Activated naive CD4-positive, alpha-beta T cell treated with anti-CD3 and anti-CD28 coated beads for 36 hours (primary cell): ENCODE measurements around the gene GARNL3. TPM values are rescaled to one million over a fixed set of nuclear protein-coding genes. Genes with fewer than 3 reads are reported as not detected.

Source experiments
- CTCF ChIA-PET: fragments of 350-600 bp; sonication (Branson Sonifier 250); formaldehyde crosslinking; loops from one replicate; lab custom pipeline; 2021; ENCODE audit warnings: antibody characterized with exemption; lab: Charles Lee
- DNase-seq: peaks from one replicate; pipeline ENCODE4 v3.0.0-alpha.2; 2020
- H3K27ac Mint-ChIP-seq: one replicate; pipeline ENCODE4 v1.8.0; 2021; ENCODE audit warnings: mild to moderate bottlenecking, mixed read lengths
- H3K27me3 Mint-ChIP-seq: one replicate; pipeline ENCODE4 v1.8.0; 2021; ENCODE audit warnings: low read depth, mixed read lengths
- H3K36me3 Mint-ChIP-seq: one replicate; pipeline ENCODE4 v1.8.0; 2021; ENCODE audit warnings: low read depth, mixed read lengths
- H3K4me1 Mint-ChIP-seq: one replicate; pipeline ENCODE4 v1.8.0; 2021; ENCODE audit warnings: low read depth, mixed read lengths
- H3K4me3 Mint-ChIP-seq: one replicate; pipeline ENCODE4 v1.8.0; 2021; ENCODE audit warnings: mild to moderate bottlenecking, moderate library complexity, mixed read lengths
- H3K9me3 Mint-ChIP-seq: one replicate; pipeline ENCODE4 v1.8.0; 2021; ENCODE audit warnings: mixed read lengths
- intact Hi-C: fragments of 100-400 bp; cut with micrococcal nuclease; formaldehyde crosslinking; loops from one replicate; pipeline ENCODE4 v1.15.1; 2023
- total RNA-seq, 2 experiments: library from RNA; stranded (reverse); gene quantifications; one replicate each; pipeline ENCODE4 v1.2.3, GENCODE V29; 2021

GARNL3 gene
- total RNA-seq, 2 experiments from 2014 or later: 1.2 to 4.6 TPM

GRCh38 chr9:127430415-127430814, 165.8 kb downstream of the GARNL3 start:
- no peak overlapping the region for H3K27ac Mint-ChIP-seq
- H3K4me1 Mint-ChIP-seq: peaks cover 45% of the 10 kb centered on the region
- no peak overlapping the region for H3K4me3 Mint-ChIP-seq
- no peaks in the 10 kb centered on the region for H3K27me3 Mint-ChIP-seq
- DNase-seq: no peak
- intact Hi-C loops: no loop called here
- H3K36me3 Mint-ChIP-seq: peaks cover 55% of the 10 kb centered on the region
- H3K9me3 Mint-ChIP-seq: no peaks in the 10 kb centered on the region
- CTCF ChIA-PET: no interaction called here

GRCh38 chr9:127437497-127438264, 173.1 kb downstream of the GARNL3 start:
- H3K27me3 Mint-ChIP-seq: no peaks in the 10 kb centered on the region
- no peaks in the 10 kb centered on the region for H3K9me3 Mint-ChIP-seq
- no peak overlapping the region for H3K27ac Mint-ChIP-seq
- H3K36me3 Mint-ChIP-seq: peaks cover 63% of the 10 kb centered on the region
- no peak overlapping the region for H3K4me3 Mint-ChIP-seq
- CTCF ChIA-PET: no interaction called here
- DNase-seq: no peak
- intact Hi-C loops: no loop called here
- H3K4me1 Mint-ChIP-seq: peaks cover 2% of the 10 kb centered on the region

GRCh38 chr9:127438394-127438793, 173.8 kb downstream of the GARNL3 start:
- CTCF ChIA-PET: no interaction called here
- H3K27me3 Mint-ChIP-seq: no peaks in the 10 kb centered on the region
- peaks cover 62% of the 10 kb centered on the region for H3K36me3 Mint-ChIP-seq
- intact Hi-C loops: no loop called here
- H3K9me3 Mint-ChIP-seq: no peaks in the 10 kb centered on the region
- H3K4me1 Mint-ChIP-seq: peaks cover 2% of the 10 kb centered on the region
- H3K27ac Mint-ChIP-seq: no peak overlapping the region
- no peak overlapping the region for H3K4me3 Mint-ChIP-seq
- no peak for DNase-seq

Other genes starting within 250 kb of the GARNL3 start
- not detected for gene ANGPTL2, start 142.1 kb upstream of the GARNL3 start, total RNA-seq
- 1 to 10 TPM; 3.4 TPM for gene SLC2A8, start 132.4 kb downstream of the GARNL3 start, total RNA-seq
- 1 to 10 TPM; 7.9 to 8.1 TPM for gene ZNF79, start 159.6 kb downstream of the GARNL3 start, total RNA-seq
- gene RPL12, start 186.6 kb downstream of the GARNL3 start, total RNA-seq: 1,000 to 10,000 TPM; 3,038 to 3,119 TPM
- gene LRSAM1, start 186.7 kb downstream of the GARNL3 start, total RNA-seq: 1 to 10 TPM; 8.8 to 9.9 TPM